DOHH2 (cell line): ENCODE data around the gene AP3B1.

Source experiments
- EZH2phosphoT487 ChIP-seq: fragments of 200-600 bp; sonication (generic); IDR thresholded peaks from 2 replicates; pipeline ENCODE4 v1.6.1; 2017; ENCODE audit warnings: borderline replicate concordance, mild to moderate bottlenecking, antibody characterized with exemption, low read length, moderate library complexity, mixed read lengths
- TF ChIP-seq, protein P1 (sequence below): fragments of 200-600 bp; sonication (generic); IDR thresholded peaks from one replicate; pipeline ENCODE4 v1.5.1; 2014; ENCODE audit warnings: antibody characterized with exemption, mild to moderate bottlenecking, low read depth, low read length; ENCODE audit not compliant: poor library complexity, severe bottlenecking

DNA sequence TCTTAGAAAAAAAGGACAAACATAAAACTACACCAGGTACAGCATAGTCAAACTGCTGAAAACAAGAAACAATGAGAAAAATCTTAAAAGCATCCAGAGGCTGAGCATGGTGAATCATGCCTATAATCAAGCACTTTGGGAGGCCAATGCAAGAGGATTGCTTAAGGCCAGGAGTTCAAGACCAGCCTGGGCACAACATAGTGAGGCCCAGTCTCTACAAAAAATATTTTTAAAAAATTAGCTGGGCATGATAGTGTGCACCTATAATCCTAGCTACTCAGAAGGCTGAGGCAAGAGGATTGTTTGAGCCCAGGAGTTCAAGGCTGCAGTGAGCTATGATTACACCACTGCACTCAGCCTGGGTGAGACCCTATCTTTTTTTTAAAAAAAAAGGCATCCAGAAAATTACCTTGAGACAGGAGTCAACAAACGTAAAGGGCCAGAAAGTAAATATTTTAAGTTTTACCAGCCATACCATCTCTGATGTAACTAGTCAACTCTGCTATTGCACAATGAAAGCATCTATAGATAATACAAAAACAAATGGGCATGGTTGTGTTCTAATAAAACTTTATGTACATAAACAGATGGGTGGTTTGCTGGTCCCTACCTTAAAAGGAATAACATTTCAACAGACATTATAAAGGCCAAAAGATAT is 19.8 kb downstream of the AP3B1 start:
- TF ChIP-seq, protein P1, sequence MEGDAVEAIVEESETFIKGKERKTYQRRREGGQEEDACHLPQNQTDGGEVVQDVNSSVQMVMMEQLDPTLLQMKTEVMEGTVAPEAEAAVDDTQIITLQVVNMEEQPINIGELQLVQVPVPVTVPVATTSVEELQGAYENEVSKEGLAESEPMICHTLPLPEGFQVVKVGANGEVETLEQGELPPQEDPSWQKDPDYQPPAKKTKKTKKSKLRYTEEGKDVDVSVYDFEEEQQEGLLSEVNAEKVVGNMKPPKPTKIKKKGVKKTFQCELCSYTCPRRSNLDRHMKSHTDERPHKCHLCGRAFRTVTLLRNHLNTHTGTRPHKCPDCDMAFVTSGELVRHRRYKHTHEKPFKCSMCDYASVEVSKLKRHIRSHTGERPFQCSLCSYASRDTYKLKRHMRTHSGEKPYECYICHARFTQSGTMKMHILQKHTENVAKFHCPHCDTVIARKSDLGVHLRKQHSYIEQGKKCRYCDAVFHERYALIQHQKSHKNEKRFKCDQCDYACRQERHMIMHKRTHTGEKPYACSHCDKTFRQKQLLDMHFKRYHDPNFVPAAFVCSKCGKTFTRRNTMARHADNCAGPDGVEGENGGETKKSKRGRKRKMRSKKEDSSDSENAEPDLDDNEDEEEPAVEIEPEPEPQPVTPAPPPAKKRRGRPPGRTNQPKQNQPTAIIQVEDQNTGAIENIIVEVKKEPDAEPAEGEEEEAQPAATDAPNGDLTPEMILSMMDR = no peak
- no peak for TF ChIP-seq EZH2phosphoT487
